HG02759 (cell line): ENCODE results near the gene CNIH1.
"Not testable (repeated sequence)": the region's sequence is repeated elsewhere in the genome, so short reads cannot be mapped to it uniquely, and the experiment has no call there.

Experiments
- ATAC-seq: cut with Tn5 transposase; IDR thresholded peaks from one replicate; pipeline ENCODE4 v1.9.1; 2021; ENCODE audit warnings: mild to moderate bottlenecking, moderate library complexity; ENCODE audit not compliant: unreplicated experiment

CNIH1 gene

DNA sequence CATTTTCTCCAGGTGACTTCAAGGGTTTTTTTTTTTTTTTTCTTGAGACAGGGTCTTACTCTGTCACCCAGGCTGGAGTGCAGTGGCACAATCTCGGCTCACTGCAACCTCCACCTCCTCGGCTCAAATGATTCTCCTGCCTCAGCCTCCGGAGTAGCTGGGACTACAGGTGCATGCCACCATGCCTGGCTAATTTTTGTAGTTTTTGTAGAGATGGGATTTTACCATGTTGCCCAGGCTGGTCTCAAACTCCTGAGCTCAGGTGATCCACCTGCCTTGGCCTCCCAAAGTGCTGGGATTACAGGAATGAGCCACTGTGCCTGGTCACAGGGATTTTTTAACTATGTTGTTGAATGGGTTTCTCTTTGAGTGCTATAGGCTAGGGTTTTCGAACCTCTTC is 3.2 kb downstream of the CNIH1 start:
- ATAC-seq = not testable (repeated sequence)

DNA sequence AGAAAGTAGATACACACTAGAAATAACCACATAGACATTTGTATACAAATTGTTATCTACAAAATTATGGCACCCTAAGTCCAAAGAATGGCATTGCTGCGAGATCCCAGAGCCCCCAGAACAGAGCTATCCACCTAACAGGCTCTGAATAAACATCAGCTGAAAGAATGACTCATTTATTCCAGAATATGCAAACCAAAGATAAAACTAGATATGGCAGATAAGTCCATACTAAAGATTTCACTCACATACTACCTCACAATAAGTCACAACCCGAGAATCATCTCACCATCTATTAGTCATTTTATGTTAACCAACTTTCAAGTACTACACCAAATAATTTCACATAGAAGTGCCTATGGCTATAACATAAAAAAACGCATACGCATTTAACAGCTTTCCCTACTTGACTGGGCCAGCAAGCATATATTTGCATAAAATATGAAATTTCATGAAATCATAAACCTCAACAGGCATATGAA is 5.6 kb downstream of the CNIH1 start:
- peak; percentile 46 for ATAC-seq

DNA sequence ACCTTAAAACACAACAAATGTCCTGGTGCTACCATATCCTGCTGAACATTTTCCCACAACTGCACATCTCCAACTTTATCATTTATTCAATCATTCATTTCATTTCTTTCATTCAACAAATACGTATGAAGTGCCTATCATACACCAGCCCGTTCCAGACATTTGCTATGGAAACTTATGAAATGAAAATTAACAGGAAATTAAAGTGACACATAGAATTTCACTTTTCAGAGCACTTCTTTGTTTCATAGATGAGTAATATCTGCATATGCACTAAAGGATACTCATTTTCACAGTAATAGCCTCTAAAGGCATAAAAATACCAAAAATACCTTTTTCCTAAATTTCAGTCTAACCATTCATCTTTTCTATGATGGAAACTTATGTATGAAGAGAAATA is 12.6 kb downstream of the CNIH1 start:
- ATAC-seq = no peak

DNA sequence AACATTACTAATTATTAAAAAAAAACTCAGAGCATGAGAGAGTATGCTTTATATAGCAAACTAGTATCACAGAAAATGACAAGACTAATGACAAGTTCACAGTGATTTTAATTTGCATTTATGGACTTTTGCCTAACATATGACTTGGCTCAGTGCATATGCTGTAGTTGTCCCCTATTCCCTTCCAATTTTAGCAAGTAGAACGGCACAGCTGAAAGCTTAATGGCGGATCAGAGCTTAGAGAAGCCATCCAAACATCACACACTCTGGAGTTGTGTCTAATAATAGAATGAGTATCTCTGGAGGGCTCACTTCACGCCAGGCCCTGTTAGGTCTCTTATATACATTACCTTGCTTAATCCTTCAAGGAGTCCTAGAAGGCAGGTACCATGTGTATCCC is 13.3 kb downstream of the CNIH1 start:
- no peak for ATAC-seq

DNA sequence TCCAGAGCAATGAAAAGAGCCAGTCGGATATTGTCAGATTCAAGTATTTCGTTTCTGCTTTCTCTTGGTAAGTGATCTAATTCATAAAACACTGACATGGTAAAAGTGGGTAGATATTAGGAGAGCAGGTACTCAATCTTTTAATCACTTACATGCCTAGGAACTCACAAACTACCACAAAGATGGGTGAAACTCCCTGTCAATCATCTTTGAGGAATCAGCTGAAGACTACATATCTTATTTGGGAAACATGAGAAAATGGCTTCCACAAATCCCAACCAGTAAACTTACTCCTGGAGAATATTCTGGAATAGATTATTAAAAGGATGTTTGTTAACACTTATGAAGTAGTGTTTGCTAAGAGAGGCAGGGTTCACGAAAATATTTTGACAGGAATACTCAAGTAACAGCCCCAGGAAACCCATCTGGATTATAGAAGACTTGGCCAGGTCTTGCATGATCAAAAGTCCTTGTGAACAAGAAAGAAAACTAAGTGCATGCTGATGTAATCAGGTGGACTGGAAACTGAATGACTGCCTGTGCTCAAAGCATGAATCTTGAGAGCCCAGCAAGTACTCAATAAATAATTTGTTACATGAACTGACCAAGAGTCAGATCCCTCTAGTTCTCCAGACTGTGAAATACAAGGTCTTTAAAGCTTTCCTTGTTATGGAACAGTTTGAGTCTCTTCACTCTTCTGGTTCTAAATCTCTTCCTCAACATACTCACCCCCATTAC is 15.5 kb downstream of the CNIH1 start:
- ATAC-seq = no peak

DNA sequence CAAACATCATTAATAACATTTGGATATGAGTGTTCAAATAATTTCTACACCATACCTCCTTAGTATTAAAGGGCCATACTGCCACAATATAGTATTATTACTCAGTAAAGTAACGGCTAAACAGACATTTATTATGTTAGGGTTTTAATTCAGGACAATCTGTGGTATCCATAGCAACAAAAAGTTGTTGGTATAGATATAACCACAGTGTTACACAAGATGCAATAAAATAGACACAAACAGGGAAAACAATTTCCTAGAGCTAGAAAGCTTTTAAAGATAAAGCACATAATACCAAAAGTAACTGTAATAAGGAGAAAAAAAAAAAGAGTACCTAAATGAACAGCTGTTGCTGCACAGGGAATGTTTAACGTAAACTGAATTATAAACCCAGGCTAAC is 16.1 kb downstream of the CNIH1 start:
- ATAC-seq = no peak

DNA sequence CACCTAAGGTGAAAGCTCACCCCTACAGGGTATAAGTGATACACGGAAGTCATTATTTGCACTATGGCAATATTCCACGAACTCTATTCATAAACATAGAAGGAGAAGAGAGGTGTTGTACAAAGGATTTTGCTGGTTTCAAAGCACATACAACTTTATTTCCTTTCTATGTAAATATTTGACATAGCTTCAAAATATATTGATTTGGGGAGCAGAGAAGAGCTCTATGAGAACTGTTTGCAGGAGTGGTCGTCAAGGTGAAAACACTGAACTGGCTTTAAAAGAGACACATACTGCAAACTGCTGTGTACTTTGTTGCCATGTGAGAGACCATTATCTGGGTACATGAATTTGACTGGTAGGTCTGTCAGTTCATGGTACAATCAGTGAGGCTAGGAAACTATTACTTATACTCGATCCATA is 16.7 kb downstream of the CNIH1 start:
- ATAC-seq = no peak

DNA sequence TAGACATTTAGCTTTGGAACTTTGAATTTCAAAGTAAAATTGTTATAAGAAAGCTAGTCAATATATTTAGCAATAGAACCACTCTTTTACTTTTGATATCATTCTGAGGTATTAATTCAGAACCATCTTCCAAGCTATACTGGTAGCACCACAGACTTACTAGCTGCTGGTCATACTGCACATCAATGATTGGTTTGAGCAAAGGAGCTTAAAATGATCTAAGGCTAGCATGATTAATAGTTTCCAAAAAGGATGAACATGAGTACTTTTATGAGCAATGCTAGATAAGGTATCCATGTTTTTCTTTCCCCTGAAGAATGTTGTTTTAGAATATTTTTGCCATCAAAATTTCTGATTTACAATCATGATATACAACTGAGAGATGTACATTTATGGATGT is 17.2 kb downstream of the CNIH1 start:
- no peak for ATAC-seq

DNA sequence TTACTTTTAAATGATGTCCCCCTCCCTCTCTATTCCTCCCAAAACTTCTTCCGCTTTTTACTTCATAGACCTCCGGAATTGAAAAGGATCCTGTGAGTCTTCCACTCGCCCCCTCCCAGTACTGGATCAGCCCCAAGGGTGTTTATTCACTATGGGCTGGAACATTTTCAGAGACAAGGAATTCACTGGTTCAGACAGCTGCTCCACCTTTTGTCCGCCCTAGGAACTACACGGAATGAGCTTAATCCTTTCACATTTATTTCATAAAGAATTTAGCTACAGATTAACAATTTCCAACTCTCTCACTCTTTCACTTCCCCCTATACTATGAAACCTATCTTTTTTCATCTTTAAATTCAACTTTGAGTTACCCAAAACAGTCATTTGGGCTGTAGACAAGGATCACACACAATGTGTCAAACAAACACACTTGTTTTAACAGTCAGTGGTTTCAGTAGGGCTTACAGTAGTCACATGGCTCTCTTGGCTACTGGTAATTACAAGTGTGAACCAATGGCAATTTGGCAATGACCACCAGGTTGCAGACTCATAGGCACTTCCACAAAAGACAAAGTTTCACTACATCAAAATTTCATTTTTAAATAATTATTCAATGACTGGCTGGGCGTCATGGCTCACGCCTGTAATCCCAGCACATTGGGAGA is 20.6 kb downstream of the CNIH1 start:
- ATAC-seq = no peak

DNA sequence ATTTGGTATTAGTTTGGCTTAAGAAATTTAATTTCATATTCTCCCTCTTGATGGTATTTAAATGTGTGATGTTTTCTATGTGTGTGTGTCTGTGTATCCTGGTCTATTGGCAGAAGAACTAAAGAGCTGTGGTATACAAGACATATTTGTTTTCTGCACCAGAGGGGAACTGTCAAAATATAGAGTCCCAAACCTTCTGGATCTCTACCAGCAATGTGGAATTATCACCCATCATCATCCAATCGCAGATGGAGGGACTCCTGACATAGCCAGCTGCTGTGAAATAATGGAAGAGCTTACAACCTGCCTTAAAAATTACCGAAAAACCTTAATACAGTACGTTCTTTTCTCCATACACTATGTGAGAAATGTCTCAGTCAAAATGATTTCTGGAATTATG is 29.8 kb downstream of the CNIH1 start:
- ATAC-seq = no peak

DNA sequence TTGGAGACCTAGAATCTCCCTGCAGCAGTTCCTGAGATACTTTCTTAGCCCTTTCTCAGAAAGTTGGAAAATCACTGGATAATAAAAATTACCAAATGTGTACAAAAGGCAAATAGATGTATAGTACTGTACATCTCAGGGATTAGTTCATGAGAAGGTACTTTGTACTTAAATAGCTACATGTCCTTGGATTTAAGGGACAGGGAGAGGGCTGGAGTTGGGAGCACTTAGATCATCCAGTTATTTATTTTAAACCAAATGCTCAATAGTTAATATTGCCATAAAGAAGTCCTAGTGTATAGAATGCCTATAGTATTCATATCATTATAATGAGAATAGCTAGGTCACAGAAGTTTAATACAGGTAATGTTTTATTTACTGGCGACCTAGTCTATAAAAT is 31.0 kb downstream of the CNIH1 start:
- no peak for ATAC-seq

DNA sequence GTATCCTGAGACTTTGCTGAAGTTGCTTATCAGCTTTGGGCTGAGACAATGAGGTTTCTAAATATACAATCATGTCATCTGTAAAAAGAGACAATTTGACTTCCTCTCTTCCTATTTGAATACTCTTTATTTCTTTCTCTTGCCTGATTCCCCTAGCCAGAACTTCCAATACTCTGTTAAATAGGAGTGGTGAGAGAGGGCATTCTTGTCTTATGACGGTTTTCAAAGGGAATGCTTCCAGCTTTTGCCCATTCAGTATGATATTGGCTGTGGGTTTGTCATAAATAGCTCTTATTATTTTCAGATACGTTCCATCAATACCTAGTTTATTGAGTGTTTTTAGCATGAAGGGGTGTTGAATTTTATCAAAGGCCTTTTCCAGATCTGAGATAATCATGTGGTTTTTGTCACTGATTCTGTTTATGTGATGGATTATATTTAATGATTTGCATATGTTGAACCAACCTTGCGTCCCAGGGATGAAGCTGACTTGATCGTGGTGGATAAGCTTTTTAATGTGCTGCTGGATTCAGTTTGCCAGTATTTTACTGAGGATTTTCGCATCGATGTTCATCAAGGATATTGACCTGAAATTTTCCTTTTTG is 37.7 kb downstream of the CNIH1 start:
- ATAC-seq = not testable (repeated sequence)

DNA sequence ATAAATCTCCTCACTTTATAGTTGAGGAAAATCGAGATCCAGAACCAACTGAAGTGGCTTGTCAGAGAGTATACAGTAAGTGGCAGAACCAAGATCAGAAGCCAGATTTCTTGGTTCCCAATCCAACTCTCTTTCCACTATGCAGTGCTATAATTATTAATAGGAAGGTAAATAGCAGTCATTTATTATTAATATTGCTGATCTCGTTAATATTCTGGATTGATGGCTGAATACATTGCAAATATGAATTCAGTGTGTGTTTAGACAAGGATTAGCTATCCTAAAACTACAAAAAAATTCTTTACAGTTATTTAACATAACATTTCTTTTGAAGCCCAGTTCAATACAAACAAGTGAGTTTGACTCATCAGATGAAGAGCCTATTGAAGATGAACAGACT is 41.6 kb downstream of the CNIH1 start:
- no peak for ATAC-seq

DNA sequence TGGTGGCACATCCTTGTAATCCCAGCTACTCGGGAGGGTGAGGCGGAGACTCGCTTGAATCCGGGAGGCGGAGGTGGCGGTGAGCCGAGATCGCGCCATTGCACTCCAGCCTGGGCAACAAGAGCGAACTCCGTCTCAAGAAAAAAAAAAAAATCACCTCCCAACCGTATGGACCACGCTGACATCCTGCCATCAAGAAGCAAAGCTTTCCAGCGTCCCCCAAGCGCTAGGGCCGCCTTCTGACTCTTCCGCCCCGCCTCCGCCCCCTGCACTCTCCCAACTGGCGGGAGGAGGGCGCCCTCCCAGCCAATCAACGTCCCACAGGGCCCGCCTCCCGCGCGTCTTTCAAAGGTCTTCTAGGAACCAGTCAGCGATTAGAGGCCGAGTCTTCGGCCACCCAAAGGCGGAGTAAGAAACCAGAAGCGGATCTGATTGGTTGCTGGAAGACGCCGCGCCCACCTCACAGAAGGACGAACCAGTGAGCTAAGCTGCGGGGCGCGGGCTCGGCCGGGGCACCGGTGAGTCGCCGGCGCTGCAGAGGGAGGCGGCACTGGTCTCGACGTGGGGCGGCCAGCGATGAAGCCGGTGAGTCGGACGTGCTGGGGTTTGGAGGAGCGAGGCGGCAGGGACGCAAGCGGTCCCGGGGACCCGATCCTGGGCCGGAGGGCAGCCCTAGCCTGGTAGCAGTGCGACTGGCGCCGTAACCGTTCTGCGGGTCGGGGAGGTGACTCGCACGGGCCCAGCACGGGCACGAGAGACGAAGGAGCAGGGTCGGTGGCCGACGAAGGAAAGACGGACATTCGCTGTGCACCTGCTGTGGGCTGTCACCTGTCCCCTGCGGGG is 44.5 kb downstream of the CNIH1 start, which contains the start of gene CDKN3:
CDKN3 (plus strand) TSS at position 515 of the 843 bp plus-strand sequence; CDS start at position 577, 62 bp downstream.
- ATAC-seq = peak; percentile 97

DNA sequence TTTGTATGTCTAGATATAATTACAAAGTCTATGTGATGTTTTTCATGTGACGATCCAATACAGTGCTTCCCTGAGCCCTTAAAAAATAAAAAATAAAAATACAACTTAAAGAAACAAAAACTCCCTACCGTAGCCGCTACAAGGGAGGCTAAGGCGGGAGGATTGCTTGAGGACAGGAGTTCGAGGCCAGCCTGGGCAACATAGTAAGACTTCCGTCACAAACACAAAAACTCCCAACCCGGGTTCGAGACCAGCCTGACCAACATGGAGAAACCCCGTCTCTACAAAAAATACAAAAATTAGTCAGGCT is 45.0 kb downstream of the CNIH1 start:
- ATAC-seq = no peak

DNA sequence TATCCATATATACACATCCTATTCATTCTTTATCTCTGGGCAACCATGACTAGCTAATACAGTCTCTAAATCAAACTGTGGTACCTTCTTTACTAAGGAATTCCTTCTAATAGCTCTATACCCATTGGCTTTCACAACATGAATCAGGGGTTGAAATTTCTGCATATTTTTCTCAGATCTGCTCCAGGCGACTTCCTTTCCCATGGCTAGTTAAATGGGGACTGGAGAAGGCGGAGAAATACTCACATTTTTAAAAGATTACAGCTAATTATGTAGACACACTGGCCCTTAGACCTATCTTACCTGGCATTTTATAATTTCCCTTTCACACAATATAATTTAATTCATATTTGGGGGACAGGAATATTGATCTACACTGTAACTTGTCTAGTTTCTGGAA is 45.5 kb downstream of the CNIH1 start:
- no peak for ATAC-seq

DNA sequence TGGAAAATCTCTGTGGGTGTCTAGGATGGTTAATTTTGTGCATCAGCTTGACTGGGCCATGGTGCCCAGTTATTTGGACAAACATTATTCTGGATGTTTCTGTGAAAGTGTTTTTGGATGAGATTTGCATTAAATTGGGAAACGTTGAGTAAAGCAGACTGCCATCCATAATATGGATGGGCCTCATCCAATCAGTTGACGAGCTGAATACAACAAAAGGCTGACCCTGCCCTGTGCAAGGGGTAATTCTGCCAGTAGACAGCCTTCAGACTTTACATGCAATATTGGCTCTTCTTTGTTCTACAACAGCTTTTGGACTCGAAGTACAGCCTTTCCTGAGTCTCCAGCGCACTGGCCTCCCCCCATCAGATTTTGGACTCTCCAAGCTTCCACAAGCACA is 45.9 kb downstream of the CNIH1 start:
- no peak for ATAC-seq

DNA sequence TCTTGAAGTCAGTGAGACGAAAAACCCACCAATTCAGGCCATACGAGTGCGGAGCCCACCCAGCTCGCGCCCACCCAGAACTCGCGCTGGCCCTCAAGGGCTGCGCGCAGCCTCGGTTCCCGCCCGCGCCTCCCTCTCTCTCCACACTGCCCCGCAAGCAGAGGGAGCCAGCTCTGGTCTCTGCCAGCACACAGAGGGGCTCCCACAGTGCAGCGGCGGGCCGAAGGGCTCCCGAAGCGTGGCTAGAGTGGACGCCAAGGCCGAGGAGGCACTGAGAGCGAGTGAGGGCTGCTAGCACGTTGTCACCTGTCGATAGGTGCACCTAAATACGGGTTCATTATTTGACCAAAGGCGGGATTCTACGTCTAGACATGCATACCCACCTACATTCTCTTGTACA is 46.6 kb downstream of the CNIH1 start:
- no peak for ATAC-seq

DNA sequence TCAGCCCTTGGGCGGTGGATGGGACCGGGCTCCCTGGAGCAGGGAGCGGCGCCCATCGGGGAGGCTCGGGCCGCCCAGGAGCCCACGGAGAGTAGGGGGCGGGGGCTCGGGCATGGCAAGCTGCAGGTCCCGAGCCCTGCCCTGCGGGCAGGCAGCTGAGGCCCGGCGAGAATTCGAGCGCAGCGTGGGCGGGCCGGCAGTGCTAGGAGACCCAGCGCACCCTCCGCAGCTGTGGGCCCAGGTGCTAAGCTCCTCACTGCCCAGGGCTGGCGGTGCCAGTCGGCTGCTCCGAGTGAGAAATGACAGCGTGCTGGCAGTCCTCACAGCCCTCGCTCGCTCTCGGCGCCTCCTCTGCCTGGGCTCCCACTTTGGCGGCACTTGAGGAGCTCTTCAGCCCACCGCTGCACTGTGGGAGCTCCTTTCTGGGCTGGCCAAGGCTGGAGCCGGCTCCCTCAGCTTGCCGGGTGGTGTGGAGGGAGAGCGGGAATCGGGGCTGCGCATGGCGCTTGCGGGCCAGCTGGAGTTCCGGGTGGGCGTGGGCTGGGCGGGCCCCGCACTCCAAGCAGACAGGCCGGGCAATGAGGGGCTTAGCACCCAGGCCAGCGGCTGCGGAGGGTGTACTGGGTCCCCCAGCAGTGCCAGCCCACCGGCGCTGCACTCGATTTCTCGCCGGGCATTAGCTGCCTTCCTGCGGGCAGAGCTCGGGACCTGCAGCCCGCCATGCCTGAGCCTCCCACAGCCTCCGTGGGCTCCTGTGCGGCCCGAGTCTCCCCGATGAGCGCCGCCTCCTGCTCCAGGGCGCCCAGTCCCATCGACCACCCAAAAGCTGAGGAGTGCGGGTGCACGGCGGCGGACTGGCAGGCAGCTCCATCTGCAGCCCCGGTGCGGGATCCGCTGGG is 47.9 kb downstream of the CNIH1 start:
- ATAC-seq = not testable (repeated sequence)

DNA sequence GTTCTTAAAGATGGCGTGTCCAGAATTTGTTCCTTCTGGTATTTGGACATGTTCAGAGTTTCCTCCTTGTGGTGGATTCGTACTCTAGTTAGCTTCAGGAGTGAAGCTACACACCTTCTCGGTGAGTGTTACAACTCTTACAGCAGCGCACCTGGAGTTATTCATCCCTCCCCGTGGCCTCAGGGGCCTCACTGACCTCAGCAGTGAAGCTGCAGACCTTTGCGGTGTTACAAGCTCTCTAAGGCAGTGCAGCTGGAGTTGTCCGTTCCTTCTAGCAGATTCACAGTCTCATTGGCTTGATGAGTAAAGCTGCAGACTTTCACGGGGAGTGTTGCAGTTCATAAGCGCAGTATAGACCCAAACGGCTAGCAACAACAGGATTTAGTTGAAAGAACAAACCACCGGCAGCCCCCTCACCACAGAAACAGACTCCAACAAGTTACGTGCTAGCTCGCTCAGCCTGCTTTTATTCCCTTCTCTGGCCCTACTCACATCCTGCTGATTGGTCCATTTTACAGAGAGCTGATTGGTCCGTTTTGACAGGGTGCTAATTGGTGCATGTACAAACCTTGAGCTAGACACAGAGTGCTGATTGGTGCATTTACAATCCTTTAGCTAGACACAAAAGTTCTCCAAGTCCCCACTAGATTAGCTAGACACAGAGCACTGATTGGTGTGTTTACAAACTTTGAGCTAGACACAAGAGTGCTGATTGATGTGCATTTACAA is 48.9 kb downstream of the CNIH1 start:
- no peak for ATAC-seq
